ENCODE results near the gene TACC2. TPM values are rescaled to one million over a fixed set of nuclear protein-coding genes. Genes with fewer than 3 reads are reported as not detected.

TACC2 gene
- total RNA-seq, 1 donor from 2014 or later = 71.2 TPM

GRCh38 chr10:122144199-122144598, 155.2 kb downstream of the TACC2 start:
- Mint-ChIP-seq H3K36me3 (peaks cover 49% of the 10 kb centered on the region), H3K27ac (no peak overlapping the region), H3K4me3 (no peak overlapping the region), H3K9me3 (peaks cover 5% of the 10 kb centered on the region), H3K27me3 (no peaks in the 10 kb centered on the region), H3K4me1 (ENCODE audit: unreplicated experiment) (peaks cover 60% of the 10 kb centered on the region)
- DNase-seq (ENCODE audit: extremely low spot score, unreplicated experiment) = no peak
- no peak for TF ChIP-seq CTCF (conservative IDR thresholded peaks at IDR 0.05)

GRCh38 chr10:122145113-122145512, 156.2 kb downstream of the TACC2 start:
- H3K27ac Mint-ChIP-seq = no peak overlapping the region
- H3K4me3 Mint-ChIP-seq = no peak overlapping the region
- TF ChIP-seq CTCF (conservative IDR thresholded peaks at IDR 0.05) = no peak
- peaks cover 57% of the 10 kb centered on the region for H3K4me1 Mint-ChIP-seq (ENCODE audit: unreplicated experiment)
- DNase-seq (ENCODE audit: extremely low spot score, unreplicated experiment) = no peak
- no peaks in the 10 kb centered on the region for H3K27me3 Mint-ChIP-seq
- H3K36me3 Mint-ChIP-seq = peaks cover 49% of the 10 kb centered on the region
- peaks cover 5% of the 10 kb centered on the region for H3K9me3 Mint-ChIP-seq

GRCh38 chr10:122147663-122148062, 158.7 kb downstream of the TACC2 start:
- Mint-ChIP-seq H3K4me1 (ENCODE audit: unreplicated experiment) (peaks cover 51% of the 10 kb centered on the region), H3K9me3 (peaks cover 5% of the 10 kb centered on the region), H3K27ac (no peak overlapping the region), H3K36me3 (peaks cover 49% of the 10 kb centered on the region), H3K4me3 (no peak overlapping the region), H3K27me3 (no peaks in the 10 kb centered on the region)
- DNase-seq (ENCODE audit: extremely low spot score, unreplicated experiment) = no peak
- TF ChIP-seq CTCF (conservative IDR thresholded peaks at IDR 0.05) = no peak

GRCh38 chr10:122148876-122149560, 160.1 kb downstream of the TACC2 start:
- peak overlapping the region; percentile 65 for H3K4me3 Mint-ChIP-seq
- H3K36me3 Mint-ChIP-seq = peaks cover 41% of the 10 kb centered on the region
- H3K27me3 Mint-ChIP-seq = no peaks in the 10 kb centered on the region
- peak overlapping the region; percentile 68 for H3K27ac Mint-ChIP-seq
- peaks cover 5% of the 10 kb centered on the region for H3K9me3 Mint-ChIP-seq
- no peak for TF ChIP-seq CTCF (conservative IDR thresholded peaks at IDR 0.05)
- H3K4me1 Mint-ChIP-seq (ENCODE audit: unreplicated experiment) = peaks cover 54% of the 10 kb centered on the region
- no peak for DNase-seq (ENCODE audit: extremely low spot score, unreplicated experiment)

GRCh38 chr10:122149561-122150505, 160.9 kb downstream of the TACC2 start:
- peaks cover 5% of the 10 kb centered on the region for H3K9me3 Mint-ChIP-seq
- peaks cover 32% of the 10 kb centered on the region for H3K36me3 Mint-ChIP-seq
- H3K27me3 Mint-ChIP-seq = no peaks in the 10 kb centered on the region
- H3K4me3 Mint-ChIP-seq = no peak overlapping the region
- no peak for TF ChIP-seq CTCF (conservative IDR thresholded peaks at IDR 0.05)
- H3K4me1 Mint-ChIP-seq (ENCODE audit: unreplicated experiment) = peaks cover 58% of the 10 kb centered on the region
- H3K27ac Mint-ChIP-seq = no peak overlapping the region
- DNase-seq (ENCODE audit: extremely low spot score, unreplicated experiment) = no peak
